A549 treated with AZD9567 at 1 μM for 4 hours (cell line): ENCODE results near the gene CDH2. TPM values are rescaled to one million over a fixed set of nuclear protein-coding genes. Genes with fewer than 3 reads are reported as not detected.

Experiments
- total RNA-seq: library from RNA; stranded (reverse); fragments of 200-300 nt; extraction: Qiagen RNA extraction; gene quantifications from 5 replicates; pipeline ENCODE4 v1.2.3, GENCODE V29; 2022; ENCODE audit not compliant: insufficient read depth

The CDH2 gene
- 32.5 to 48.4 TPM (median 42.1 TPM) in 5 replicates for total RNA-seq

GRCh38 chr18:28176948-28177827 lies at the start of gene CDH2:
TSS of gene CDH2 (minus strand) at chr18:28177130. CDS start at chr18:28177022, 108 bp downstream.

